GM19463 (cell line): ENCODE results near the gene C1orf116.

Source experiments
- ATAC-seq: cut with Tn5 transposase; IDR thresholded peaks from one replicate; pipeline ENCODE4 v1.9.1; 2021; ENCODE audit warnings: mild to moderate bottlenecking, moderate library complexity; ENCODE audit not compliant: unreplicated experiment

C1orf116 gene

DNA sequence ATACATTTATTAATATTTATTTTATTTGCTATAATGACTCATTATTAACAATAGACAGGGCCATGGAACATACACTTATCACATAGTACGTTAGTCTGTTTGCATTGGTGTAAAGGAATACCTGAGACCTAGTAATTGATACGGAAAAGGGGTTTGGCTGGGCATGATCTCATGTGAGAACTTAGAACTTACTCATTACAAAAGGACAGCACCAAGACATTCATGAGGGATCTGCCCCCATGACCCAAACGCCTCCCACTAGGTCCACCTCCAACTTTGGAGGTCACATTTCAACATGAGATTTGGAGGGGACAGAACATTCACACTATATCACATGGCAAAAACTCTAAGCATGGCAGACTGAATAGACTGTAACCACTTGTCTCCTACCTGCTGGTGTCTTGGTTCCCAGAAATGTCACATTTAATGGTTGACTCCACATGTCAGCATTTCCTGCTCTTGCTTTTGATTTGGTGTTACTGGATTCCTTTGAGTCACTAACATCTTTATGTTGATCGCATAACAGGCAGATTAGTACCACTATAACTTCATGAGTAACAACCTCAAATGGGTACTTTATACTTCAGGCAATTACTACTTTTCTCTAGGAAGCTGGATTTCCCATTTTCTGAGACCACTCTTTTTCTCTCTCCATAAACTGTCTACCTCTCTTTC is 3.5 kb upstream of the C1orf116 start:
- ATAC-seq, result no peak

DNA sequence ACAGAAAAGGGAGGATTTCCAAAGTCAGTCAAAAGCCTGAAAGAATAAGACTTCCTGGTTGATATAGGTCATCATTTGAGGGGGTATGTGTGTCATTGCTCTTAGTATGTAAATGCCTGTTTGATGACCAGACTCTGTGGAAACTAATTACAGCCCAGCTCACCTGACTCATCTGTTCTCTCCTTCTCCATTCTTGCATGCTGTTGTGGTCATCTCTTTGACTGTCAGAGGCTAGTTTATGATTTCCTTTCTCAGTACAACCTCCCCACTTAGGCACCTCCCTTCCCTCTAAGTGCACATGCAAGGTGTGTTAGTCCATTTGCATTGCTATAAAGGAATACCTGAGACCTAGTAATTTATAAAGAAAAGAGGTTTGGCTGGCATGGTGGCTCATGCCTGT is 2.4 kb upstream of the C1orf116 start:
- no peak for ATAC-seq

DNA sequence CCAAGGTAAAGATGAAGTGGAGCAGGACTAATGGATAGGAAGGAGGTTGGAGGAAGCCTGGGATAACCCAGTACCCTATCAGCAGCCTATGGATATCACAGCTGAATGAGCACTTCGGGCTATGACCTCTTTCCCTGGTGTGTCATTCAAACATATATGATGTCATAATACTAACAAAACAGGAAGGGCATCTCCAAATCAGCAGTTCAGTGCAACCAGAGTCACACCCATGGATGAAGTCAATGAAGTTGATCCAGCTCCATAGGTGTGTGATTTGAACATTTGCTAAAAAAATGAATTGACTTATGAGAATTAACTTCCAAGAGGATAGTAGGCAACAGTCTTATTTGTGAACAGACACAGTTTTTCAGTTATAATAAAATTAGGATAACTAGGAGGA is 1.7 kb upstream of the C1orf116 start:
- no peak for ATAC-seq

DNA sequence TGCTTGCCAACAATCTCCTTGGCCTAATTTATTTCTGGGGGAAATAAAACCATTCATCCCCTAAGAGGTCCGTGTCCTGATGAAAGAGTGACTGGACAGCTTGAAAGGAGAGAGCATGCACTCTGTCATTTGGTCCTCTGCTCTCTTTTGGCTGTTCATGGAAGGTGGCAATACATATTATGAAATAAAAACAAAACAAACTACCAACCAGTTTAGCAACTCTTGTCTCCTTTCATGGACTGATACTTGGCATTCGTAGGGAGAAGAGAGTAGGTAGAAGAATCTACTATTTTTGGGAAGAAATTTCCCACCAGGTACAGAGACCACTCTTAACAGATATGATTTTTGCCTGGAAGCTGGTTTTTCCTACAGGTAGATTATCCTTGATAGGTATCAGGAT is 746 bp upstream of the C1orf116 start:
- no peak for ATAC-seq

DNA sequence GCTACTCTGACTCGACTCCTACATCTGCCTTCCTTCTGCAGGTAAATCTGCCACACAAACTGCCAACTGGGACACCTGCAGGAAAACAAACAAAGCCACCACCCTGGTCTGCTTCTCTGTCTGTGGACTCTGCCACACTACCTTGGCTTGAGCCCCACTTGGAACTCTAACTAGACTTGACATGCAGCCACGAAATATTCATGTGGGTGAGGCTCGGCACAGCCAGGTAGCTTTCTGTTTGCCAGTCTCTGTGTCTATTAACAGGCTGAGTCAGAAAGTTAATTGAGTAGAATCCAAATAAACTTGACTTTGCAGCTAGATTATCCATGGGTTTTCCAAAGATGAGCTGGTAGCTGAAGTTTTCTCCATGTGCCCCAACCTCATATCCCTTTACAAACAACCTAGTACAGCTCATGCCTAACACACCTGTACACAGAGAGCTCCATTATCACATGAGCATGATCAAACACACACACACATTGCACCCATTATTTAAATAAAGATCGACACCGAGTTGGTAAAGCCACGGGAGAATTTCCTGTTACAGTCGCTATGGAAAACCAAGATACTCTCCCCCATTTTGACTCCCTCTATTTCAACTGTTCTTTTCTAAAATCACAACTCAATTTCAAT is 808 bp downstream of the C1orf116 start:
- no peak for ATAC-seq

DNA sequence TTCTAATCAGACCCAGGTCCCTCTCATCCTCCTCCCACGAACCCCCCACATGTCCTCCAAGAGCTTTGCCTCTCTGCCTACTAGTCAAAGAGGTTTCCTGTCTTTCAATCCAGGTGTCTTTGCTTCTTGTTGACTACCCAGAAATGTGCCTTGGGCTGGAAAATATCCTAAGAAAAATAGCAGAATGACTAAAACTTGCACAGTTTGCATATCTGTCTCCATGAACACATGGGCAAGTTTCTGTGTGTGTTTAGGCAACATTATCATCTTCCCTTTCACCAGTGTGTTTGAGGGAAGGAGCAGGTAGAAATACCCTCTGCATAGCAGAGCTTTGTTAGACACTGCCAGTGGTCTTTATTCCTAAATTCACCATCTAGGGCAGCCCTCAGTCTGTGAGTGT is 1.5 kb downstream of the C1orf116 start:
- no peak for ATAC-seq

DNA sequence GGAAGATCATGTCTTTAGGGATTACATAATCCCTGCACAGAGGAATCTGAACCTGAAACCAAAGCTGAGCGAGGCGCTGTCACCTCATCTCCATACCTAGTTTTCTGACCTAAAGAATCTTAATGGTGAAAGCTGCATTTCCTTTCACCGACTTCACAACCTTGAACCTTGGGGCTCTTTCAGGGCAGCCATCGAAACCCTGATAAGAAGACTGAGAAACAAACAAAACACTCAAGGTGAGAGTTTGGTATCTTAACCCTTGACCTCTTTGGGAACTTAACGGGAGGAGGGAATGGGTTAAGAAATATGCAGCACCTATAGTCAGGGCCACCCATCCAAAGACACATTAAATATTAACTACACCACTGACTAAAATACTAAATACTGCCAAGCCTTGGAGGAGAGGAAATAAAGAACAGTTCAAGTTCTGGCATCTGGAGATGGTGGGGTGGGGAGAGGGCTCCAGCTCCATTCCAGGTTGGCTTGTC is 2.0 kb downstream of the C1orf116 start:
- no peak for ATAC-seq

DNA sequence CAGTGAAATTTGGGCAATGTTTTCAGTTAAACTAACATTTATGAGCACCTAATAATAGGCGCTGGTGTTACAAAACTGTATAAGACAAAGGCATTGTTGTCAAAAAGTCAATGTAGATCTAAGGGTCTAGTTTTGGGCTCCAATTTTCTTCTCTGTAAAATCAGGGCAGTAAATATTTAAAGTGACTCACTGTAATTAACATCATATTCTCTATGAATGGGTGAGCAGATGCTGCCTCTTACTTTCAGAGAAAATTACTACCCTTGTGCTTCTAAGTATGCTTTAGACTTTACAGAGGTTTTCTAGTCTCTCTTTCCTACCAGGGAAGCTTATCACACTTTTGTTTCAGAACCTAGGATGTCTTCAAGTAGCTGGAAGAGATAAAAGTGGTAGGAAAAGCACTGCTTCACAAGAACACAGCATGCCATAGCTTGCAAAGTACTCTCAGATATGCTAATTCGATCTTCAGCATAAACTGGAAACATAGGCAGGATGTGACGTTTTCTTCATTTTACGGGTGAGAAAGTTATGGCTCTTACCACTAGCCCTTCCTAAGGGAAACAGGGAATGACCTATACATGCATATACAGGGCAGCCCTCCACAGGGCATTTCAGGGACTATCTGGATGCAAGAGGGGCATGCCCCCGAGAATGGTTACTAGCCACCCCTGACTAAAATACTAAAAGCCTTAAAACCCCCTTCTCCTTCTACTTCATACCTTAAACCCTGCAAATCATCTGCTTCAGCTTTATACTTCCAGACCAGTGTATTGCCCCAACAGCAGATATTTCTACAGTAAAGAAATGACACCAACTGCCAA is 2.6 kb downstream of the C1orf116 start:
- ATAC-seq, result no peak

DNA sequence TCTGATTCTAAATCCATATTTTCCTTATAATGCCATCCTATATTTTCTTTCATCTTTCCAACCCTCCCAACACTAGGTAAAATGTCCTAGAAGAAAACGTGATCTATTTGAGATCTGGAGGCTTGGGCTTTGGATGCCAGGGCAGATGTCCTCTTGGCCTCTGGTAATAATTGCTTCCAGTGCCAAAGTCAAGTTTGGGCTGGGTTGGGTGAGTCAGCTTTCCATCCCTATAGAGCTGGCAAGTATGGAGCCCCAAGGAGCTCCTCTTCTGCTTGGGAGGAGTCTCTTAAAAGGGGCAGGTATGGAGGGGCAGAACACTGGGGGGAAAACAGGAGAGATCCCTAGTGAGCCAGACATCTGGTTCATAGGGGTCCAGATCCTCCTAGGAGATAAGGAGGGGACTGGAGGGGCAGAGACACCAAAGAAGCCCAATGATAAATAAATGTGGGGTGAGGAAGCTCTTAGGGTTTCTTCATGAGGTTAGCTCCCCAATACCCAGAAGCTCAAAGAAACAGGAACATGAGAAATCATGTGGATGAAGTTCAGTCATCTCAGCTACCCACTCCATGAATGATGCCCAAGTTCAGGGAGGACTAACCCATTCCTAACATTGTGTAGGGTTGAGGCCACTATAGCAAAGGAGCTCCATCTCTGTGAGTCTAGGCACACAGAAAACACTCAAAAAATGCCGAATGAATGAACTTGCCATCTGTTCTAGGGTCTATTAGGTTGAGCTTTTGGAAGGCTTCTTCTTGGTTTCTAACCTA is 3.5 kb downstream of the C1orf116 start:
- no peak for ATAC-seq

DNA sequence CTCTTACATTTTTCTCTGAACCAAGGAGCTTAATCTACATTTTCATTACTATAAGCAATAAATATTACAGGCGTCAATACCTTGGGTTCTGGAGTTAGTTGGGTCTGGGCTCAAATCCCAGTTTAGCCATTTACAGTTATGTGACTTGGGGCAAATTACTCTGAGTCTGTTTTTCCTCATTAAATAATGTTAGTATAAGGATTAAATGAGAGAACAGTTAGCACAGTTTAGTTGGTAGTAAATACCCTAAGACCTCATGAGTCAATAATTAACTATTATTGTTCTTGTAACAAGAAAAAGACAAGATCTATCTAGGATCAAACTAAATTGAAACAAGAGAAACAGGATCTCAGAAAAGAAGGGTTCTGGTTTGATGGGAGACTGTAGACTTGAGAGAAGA is 4.6 kb downstream of the C1orf116 start:
- no peak for ATAC-seq

DNA sequence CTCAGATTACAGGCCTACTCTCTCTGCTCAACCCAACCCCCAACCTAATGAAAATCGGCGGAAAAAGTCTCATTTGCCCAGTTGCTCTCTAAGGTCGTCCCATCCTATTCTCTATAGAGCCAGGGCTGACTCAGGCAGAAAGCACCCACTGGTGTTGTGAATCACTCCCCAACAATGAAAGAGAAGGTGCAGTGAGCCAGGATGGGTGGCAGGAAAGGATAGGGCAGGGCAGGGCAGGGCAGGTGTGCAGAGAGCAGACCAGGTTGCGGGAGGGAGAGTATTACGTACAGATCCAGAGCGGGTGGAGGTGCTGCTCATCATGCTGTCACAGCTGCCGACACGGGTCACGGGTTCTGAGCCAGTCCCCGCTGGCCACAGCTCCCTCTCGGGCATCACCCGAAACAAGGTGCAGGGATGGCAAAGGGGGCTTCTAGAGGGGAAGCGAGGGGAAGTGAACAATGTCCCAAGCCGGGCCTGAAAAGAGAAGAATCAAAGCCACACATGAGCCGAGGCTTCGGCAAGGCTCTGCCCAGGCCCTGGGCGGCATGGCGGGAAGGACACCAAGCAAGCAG is 5.3 kb downstream of the C1orf116 start:
- no peak for ATAC-seq

DNA sequence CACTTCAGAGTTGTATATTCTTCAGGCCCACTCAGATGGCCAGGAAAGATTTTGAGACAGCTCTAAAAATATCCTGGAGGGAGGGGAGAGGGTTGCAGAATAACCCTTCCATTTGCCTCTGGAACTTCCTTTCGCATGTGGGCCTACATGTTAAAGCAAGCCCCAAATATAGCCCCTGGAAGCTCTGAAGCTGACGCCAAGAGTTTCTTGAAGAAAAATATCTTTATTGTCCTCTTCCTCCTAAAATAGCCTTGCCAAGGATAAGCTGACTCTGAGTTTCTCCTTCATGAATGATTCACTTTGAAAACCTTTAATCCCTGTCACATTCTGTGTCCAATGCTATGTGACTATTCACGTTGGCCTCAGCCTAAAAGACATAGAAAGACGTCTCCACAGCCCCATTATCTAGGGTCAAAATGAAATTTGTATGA is 6.4 kb downstream of the C1orf116 start:
- ATAC-seq, result no peak

DNA sequence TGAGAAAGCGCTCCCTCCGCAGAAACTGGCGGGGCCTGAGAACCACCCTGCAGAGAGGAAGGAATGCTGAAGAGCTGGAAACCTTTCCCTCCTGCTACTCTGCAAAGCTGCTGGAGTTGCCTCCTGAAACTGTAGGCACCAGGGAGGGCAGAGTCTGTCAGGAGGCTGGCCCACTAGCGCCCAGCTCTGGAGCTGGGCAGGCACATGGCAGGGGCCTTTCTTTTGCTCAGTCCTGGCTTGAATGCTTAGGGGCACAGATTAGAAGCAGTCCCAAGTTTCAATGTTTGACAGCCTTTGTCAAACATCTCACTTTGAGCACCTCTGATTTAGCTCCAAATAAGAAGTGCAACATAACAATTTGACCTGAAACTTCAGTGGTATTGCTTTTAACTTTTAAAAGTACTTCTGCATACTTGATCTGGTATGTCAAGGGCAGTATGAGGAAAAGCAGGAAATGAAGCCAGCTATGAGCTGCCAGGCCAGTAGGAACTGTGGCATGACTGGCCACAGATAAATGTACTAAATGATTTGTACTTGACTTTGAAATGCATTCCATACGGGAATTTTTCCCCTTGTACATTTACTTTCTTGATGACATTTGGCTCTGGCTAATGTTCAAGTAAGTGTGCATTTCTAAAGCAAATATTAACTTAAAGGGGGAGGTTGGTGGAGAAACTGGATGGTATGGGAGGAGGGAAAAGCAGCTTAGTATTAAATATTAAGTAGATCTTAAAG is 7.2 kb downstream of the C1orf116 start:
- no peak for ATAC-seq

DNA sequence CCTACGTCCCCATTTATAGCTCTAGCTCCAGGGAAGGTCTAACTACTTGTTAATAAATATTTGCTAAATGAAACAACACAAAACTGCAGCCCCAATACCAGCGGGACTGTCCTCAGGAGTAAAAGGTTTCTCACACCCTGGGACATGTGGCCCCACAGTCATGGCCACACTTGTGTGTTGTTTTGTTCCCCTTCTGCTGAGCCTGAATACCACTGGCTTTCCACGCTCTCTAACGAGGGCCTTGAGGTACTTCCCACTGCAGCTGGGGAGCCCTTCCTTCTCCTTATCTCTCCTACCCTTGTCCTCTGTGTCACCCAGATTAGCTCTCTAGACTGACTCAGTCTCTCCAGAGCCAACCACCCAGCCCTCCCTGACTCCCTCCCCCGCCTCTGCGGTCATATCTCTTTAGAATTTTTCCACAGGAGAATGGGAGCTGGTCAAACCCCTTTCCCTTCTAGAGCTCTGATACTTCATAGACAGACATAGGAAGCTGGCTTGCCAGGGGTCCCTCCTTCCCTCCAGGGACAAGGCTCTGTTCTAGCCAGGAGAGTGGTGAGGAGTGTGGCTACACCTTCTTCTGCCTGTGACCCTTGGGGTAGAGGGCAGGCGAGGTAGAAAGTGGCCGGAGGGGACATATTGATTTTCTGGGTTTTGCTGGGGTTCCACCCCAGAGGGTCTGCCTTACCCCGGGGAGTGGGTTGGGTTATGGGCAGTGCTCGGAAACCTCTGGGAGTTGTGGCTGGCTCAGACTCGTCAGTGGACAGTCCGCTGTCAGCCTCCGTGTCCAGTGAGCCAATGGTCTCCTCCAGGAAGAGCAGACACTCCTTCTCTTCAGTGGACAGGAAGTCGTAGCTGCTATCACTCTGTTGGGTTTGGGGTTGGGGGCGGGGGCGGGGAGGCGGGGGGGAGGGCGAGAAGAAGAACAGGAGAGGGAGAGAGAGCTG is 8.1 kb downstream of the C1orf116 start:
- ATAC-seq, result no peak

DNA sequence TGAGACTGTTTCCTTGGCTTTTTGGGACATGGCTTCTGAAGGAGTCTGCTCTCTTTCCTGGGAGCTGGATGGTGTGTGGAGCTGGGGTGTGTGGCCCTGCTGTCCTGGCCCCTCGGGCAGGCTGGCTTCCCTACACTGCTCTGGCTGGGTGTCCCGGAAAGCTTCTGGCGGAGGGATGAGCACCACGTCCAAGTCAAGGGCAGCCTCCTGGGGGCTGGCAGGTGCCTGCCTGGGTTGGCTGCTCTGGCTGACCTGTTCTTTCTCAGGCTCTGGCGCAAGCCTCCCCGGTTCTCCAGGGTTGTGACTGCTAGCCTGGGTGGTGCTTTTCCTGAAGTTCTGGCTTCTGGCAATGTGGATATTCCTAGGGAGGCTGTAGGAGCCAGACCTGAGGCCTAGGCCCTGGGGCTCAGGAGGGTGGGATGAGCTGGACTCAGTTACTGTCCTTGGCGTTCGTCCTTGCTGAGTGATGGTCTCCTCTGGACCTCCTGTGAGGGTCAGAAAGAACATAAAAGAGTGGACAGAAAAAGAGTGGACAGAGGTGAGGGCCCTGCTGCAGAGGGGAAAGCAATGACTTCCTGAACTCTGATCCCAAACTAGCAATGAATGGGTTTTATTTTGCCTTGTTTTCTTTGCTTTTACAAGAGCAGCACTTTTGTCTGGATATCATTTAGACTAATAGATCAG is 9.4 kb downstream of the C1orf116 start:
- ATAC-seq, result no peak

DNA sequence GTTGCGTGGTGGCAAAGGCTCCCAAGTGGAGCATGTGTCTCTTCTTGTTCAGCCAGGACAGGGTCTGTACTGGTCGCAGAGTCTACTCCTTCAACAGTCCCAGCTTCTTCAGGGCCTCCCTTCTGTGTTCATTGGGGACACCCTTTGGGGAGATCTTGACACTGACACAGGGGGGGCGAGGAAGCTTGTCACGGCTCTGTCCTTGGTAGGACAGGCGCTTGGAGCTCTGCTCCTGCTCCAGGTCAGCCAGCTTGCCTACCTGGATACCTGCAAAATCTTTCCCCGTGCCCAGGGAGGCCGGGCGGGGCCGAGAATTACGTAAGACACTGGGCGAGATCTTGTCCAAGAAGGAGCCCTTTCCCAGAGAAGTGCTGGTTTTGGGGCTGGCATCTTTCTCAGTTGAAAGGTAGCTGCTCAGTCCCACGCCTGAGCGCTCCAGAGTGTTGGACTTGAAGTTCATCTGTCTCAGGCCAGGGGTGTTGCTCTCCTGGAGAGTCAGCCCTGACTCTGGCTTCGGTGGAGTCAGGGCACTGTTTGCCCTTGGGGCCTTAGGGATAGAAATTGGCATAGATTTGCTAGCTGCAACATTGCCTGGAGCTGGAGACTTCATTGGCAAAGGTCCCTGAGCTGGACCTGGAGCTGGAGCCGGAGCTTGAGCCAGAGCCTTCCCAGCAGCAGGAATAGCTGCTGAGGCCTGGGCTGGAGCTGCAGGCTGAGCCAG is 10.5 kb downstream of the C1orf116 start:
- ATAC-seq, result no peak

DNA sequence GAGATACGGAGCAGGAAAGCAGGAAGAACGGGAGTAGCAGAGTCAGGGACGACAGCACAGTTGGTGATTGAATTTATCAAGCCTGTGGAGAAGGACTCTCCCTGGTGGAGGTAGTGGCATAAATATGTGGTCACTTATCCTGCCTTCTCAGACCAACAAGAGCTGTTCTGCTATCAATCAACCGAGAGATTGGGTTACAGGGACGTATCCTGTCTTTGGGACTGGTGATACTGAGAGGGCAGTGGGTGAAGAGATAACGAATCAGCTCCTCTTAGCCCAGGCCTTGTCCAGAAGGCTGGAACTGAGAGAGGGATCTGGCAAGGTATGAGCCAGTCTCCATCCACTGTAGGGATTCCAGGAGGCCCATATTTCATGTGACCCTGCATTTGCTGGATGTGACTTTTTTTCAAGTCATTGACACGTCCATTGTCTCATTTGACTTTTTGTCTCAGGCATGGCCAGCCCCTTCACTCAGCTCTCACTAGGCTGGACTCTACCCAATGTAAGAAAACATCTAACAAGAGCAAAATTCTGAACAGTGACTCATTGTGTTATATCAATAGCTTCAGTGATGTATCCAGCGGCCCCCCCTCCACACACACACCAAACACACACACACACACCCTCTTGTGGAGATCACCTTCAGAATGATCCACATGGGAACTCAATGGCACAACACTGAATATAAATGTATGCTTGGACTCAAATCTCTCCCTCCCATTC is 11.3 kb downstream of the C1orf116 start:
- ATAC-seq, result no peak
